ENCODE measurements around the gene EFHC1.
"Not testable (repeated sequence)": the region's sequence is repeated elsewhere in the genome, so short reads cannot be mapped to it uniquely, and the experiment has no call there.

Gene EFHC1

DNA sequence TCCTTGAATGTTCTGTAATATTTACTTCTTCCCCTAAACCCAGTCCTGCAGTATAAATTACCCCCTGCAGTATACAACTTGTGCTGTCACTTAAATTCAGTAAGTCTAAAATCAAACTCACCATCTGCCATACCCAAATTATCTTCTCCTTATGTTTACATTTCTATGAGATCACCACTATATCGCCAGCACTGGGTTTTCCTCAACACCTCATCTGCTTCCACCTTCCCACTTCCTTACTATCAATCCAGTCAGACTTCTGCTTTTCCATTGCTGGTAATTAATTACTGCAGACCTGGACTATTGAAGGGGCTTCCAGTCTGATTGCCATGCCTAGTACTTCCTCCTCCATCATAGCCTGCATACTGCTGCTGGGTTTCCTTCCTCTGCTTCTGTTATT, 15.2 kb downstream of the EFHC1 start:
- no peak for DNase-seq (ENCODE audit: extremely low read depth in 1 of 2, low read depth in 1 of 2)

DNA sequence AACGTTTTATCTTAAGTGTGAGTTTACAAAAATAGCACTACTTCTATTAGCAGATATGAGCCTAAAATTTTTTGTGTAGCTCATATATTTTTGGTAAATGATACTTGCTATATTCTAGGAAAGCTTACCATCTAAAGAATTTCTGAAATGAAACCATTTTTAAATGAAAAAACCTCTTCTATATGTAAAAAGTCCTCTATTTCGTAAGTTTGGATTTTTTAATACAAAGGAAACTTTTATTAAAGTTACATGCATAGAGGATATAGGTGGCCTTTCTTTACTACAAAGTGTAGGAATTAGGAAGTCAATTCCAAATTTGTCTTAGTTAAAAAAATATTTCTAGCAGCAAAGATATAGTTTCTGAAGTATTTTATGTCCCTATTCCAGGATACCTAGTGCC, 18.8 kb downstream of the EFHC1 start:
- DNase-seq (ENCODE audit: extremely low read depth in 1 of 2, low read depth in 1 of 2), result no peak

DNA sequence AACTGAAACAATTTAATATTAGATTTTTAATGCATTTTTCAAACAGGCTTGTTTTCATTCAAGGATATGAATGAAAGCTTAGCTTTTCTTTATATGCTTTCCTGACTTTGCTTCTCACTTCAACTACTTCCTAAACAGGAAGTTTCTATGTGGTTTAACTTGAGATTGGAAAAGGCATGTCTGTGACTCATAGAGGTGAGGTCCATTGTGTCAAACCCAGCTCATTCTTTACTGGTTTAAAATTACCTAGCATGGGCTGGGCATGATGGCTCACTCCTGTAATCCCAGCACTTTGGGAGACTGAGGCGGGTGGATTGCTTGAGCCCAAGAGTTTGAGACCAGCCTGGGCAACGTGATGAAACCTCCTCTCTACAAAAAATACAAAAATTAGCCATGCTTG, 34.4 kb downstream of the EFHC1 start:
- DNase-seq (ENCODE audit: extremely low read depth in 1 of 2, low read depth in 1 of 2), result no peak

DNA sequence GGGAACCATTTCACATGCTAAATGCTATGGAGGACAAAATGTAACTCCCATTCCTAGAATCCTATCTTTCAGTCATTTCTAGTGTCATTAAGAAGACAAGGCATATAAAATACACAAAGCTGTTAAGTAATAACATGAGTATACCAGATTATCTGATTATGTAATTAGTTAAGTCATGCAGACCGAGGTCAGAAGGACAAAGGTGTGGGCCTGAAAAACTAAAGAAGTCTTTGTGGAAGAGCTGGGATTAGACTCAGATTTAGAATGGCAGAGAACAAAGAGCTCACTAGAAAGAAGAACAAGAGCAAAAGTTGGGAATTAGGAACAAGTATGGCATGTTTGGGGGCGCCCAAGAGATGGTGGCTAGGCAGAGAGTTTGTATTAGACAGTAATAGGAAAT, 37.0 kb downstream of the EFHC1 start:
- DNase-seq (ENCODE audit: extremely low read depth in 1 of 2, low read depth in 1 of 2), result no peak

DNA sequence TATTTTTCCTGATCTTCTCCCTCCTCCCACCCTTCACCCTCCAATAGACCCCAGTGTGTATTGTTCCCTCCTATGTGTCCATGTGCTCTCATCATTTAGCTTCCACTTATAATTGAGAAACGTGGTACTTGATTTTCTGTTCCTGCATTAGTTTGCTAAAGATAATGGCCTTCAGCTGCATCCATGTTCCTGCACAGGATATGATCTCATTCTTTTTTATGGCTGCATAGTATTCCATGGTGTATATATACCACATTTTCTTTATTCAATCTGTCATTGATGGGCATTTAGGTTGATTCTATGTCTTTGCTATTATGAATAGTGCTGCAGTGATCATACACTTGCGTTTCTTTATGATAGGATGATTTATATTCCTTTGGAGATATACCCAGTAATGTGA, 41.1 kb downstream of the EFHC1 start:
- DNase-seq (ENCODE audit: extremely low read depth in 1 of 2, low read depth in 1 of 2), result not testable (repeated sequence)

DNA sequence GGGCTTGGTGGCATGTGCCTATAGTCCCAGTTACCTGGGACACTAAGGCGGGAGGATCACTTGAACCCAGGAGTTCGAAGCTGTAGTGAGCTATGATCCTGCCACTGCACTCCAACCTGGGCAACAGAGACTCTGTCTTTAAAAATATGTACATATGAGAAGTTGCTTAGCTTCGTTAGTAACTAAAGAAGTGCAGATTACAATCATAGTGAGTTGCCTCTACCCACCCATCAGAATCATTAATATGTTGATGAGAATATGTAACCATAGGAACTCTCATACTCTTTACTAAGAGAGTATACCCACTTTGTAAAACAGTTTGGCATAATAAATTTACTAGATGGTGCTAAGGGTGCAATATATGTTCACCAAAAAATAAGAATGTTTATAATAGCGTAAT, 54.0 kb downstream of the EFHC1 start:
- no peak for DNase-seq (ENCODE audit: extremely low read depth in 1 of 2, low read depth in 1 of 2)

DNA sequence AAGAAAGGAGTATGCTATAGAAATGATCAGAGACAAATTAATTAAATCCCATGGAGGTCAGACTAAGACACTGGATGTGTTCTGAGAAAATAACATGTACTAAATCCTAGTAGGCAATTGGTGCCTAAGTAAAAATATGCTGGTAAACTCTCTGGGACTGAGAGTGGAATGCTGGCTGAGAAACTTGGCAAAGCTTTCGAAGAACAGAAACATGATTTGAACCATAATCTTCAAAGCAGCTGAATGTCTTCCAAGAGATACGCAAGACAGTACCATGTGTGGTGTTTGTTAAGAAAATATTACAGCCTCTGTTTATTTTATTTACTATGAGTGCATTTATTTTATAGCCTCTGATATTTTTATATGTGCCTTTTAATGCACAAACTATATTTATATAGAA, 55.2 kb downstream of the EFHC1 start:
- DNase-seq (ENCODE audit: extremely low read depth in 1 of 2, low read depth in 1 of 2), result no peak

DNA sequence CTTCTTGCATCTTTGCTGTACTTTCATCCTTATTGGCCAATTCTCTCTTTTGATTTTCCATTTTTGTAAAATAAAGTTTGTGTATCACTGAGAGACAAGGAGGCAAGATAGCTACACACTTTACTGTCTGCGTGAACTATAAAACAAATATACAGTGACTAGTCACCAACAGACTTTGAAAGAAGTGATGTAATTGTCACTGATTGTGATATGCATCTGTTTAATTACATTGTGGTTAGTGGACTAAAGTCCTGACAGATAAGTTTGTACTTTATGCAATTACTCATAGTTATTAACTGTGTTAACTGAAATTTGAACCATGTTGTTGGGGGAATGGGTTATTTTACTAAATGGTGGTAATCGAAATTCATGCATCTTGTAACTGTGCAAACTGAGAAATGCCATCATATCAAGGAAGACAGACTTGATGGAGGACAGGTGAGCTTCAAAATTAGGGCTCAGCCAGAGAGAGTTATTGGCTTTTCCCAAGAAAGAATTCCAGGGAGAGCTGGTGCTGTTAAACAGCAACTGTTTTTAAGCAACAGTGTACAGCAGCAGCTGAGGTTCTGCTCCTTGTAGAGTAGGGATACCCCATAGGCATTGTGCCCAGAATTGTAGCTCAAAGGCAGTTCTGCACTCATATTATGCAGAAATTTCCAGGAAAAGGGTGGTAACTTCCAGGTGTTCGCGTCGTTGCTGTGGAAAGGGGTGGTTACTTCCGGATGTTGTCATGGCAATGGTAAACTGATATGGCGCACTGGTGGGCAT, 62.9 kb downstream of the EFHC1 start:
- no peak for DNase-seq (ENCODE audit: extremely low read depth in 1 of 2, low read depth in 1 of 2)

DNA sequence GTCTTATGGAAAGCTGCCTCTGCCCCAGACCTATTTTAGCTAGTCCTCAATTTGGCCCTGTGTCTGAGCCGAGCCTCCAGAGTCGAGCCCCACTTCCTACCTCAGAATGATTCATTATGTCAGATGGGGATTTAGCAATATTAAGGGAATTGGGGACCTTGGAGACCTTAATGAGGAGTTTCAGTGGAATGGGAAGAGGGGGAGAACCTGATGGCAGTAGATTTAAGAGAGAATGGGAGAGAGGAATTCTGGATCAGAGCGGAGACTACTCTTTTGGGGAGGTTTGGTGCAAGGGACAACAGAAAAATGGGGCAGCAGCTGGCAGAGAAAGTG, 63.5 kb downstream of the EFHC1 start:
- no peak for DNase-seq (ENCODE audit: extremely low read depth in 1 of 2, low read depth in 1 of 2)

DNA sequence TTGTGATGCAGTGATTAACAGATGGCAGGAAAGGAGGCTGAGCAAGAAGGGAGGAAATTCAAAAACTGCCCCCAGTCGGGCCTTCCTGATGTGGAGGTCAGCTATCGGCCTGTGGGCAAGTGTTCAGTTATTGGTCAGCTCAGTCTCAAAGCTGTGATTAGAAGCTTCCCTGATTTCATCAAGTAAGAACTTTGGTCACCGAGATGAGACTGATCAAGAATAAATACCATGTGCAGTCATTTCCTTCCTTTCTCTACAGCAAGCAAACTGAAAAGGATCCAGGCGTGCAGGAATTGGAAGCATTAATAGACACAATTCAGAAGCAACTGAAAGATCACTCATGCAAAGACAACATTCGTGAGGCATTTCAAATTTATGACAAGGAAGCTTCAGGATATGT, 69.7 kb downstream of the EFHC1 start:
- no peak for DNase-seq (ENCODE audit: extremely low read depth in 1 of 2, low read depth in 1 of 2)

DNA sequence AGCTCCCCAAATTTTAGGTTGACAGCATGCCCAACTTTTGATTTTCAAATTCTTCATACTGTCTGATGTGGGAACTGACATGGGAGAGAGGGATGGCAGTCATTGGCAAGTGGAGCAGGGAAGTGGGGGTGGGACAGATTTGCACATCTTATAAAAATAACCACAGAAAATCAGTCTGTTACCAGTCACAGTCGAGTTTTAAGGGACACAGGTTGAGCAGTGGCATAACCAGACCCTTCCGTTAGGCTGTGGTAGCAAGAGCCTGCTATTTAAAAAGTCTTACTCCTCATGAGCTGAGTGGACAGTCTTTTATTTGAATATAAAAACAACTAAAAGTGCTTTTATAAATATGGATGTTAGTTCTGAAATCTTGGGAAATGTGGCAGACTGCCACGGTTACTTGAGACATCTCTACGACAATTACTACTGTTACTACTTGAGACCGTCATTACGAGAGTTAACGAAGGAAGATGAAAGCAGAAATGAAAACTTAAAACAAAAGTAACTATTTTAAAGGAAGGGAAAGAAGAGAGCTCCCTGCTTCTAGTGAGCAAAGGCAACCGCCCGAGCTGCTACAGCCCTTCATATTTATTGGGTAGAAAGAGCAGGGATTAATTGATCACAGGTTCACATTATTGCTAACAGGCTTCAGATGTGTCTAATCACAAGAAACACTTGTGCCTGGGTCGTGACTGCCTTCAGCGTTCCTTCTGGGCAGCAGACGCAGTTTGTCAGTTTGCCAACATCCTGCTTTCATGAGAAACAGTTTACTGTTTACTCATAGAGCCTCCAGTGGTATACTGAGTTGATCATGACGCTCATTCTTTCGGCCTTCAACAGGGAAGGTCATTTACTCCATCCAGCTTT, 71.3 kb downstream of the EFHC1 start:
- DNase-seq (ENCODE audit: extremely low read depth in 1 of 2, low read depth in 1 of 2), result no peak

DNA sequence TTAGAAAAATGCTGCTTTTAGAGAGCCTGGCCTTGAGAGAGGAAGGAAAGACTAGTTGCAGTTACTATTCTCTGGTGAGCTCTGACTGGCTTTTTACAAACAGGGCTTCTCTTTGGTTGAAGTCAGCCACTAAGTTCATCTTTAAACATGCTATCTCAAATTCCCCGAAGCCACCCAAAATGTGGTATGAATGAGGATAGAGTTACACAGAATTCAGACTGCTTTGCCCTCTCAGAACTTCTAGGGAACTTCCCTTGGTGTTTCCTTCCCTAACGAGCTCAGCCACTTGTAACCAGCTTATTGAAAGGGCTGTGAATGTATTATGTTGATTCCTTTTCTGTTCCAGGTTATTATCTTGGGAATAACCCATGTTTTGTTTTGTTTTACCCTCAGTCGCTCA, 73.5 kb downstream of the EFHC1 start:
- DNase-seq (ENCODE audit: extremely low read depth in 1 of 2, low read depth in 1 of 2), result no peak

DNA sequence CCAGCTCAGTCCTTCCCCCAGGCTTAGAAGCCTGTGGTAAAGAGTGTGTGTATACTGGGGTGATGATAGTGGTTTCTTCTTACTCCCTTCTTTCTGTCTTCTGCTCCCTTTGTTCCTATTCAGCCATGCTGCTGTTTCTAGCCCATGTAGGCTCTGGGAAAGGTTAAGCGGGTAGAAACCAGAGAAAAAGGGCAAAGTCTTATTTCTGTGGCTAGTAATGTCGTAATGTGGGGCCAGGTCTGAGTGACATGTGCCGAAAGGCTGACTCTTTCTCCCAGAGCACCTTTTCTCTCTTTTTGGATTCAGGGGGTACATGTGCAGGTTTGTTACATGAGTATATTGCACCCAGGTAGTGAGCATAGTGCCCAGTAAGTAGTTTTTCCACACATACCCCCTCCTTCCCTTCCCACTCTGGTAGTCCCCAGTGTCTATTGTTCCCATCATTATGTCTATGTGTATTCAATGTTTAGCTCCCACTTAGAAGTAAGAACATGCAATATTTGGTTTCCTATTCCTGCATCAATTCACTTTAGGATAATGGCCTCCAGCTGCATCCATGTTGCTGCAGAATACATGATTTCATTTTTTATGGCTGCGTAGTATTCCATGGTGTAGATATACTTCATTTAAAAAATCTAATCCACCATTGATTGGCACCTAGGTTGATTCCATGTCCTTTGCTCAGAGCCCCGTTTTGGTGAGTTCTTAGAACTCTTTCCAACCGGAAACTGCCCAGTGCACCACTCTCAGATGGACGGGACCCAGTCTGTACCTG, 74.3 kb downstream of the EFHC1 start:
- no peak for DNase-seq (ENCODE audit: extremely low read depth in 1 of 2, low read depth in 1 of 2)

DNA sequence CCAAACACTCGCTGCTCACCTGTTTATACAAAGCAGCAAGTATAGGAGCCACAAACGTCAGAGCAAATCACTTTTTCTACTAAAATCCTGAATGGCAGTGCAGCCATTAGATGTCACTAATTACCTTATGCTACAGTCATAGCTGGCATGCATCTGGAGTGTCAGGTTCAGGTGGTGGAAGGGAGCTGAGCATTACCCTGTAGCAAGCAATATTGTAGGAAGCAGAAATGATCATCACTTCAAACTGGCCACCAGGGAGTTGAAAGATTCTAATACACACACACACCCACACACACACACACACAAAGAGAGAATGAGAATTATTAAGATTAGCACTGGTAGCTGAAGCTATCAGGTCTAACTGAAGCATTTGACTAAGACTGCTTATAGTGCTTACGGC, 75.8 kb downstream of the EFHC1 start:
- no peak for DNase-seq (ENCODE audit: extremely low read depth in 1 of 2, low read depth in 1 of 2)

DNA sequence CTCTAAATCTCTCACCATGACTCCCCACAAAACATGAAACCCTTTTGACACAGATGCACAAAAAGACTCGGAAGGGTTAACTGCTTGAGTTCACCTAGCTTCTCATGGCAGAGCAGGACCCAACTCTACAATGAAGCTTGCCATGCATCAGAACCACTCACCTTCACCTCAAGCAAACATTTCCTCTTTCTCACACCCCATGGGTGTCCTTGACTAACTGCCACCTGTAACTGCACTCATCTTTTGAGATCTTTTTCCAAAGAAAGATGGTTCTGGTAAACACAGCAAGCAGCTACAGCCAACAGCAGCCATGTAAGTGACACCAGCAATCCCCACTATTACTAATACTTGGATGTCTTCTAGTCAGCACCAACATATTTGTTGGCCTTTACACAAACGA, 76.5 kb downstream of the EFHC1 start:
- no peak for DNase-seq (ENCODE audit: extremely low read depth in 1 of 2, low read depth in 1 of 2)

DNA sequence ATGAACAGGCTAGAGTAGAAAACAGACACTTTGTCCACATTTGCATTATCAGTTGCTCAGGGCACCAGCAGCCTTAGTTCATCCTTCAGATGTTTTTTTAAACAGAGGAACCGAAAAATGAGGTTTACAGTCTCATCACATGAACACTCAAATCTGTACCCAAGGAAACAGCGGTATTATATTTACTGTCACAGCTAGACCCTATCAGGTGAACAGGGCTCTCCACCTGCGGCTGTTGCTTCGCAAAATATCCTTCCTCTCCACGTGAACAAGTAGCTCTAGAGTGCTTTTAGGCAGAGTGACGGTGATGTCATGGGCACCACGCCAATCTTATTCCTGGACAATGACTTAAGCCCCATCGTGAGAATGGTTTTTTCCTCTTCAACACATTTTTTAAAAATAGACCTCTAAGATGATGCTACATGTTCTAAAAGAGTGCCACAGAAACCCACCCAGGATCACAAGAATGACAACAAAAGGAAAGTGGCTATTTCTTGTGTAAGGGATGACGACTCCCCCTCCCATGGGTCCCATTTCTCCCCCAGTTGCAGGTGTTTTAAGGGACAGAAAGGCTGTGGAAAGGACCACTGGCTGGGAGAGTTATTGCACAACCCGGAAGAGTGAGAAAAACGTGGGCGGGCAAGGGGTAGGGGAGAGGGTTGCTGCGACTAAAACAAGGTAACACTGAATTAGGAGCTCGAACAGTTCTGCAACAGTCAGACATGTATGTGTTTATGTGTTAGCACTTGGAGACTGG, 77.7 kb downstream of the EFHC1 start:
- DNase-seq (ENCODE audit: extremely low read depth in 1 of 2, low read depth in 1 of 2), result no peak

DNA sequence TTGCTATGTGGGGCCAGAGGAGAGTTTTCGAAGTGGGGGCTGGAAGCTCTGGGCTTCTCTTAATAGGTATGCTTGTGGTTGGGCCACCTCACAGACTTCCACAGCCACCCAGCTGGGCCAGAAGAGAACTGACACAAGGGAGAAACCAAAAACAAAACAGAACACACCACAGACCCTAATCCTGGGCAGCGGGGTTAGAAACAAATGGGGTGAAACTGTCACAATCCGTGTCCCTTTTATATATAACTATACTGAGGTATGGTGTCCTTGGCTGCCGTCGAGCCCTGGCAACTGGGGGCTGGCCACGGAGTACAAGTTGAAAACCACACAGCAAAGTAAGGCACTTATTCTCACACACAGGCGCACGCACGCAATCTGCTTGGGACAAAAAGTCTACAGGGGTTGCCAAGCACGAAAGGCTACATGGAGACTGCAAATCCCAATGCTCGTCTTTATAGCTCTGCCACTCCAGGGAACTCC, 78.4 kb downstream of the EFHC1 start:
- DNase-seq (ENCODE audit: extremely low read depth in 1 of 2, low read depth in 1 of 2), result no peak

DNA sequence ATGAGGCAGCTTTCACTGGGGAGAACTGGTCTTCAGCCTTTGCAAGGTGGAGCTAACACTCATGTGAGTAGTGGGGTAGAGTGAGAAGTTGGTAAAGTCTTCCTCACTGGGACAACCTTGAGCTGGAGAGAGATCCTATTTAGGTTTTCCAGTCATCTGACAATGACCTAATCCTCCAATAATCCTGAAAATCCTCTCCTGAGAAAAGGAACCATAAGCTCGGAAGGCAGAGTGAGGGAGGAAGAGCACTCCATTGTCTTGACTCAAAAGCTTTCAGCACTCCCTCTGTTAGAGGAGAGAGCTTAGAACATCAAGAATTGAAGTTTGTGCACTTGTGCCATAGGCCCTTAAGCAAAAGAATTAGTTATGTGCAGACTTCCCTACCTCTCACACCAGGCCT, 78.9 kb downstream of the EFHC1 start:
- no peak for DNase-seq (ENCODE audit: extremely low read depth in 1 of 2, low read depth in 1 of 2)

DNA sequence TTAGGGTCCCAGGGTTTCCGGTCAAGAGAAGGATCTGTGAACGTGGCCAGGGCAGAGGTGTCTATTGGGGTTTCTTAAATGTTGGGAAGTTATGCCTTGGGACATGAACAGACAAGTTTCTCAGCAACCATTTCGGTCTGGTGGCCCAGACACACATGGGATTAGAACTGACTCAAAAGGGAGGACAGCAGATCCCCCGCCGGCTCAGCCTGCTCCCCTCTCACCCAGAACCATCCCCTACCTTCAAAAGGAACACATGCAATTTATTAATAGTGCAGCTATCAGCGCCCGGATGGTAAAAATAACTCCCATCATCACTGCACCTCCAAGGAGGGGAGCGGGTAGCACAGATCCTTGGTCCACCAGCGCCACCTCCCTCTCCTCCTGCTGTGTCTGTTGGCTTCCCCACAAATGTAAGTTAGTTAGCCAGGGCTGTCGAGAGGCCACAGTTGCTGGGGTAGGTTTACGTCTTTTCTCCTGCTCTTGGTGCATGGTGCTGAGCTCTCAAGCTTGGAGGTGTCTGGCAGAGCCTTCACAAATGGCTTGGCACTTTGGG, 79.6 kb downstream of the EFHC1 start:
- no peak for DNase-seq (ENCODE audit: extremely low read depth in 1 of 2, low read depth in 1 of 2)

All from activated CD8-positive, alpha-beta memory T cell treated with anti-CD3 and anti-CD28 coated beads for 1 hour (primary cell).